GM19099 (cell line): ENCODE data around the gene SKAP2.

Experiments
- POLR2A ChIP-seq: IDR thresholded peaks from 3 replicates; pipeline ENCODE4 v1.6.1; 2011; ENCODE audit warnings: low read depth; ENCODE audit not compliant: insufficient read length; ENCODE audit errors: extremely low read depth

Gene SKAP2

DNA sequence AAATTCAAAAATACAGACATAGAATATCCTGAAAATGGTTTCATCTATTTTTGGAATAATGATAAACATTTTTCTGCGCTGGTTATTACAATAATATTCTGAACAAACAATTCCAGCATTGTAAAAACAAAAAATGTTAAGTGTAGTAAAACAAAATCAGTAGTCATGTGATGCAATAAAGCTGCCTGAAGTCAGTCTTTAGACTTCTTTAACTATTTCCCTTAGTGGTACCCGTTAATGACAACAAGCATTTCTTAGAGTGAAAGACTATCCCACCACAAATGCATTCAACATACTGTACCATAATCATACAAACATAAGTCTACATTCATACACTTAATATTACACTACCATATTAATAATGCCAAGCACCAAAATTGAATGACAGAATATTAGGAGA lies 1.6 kb downstream of the SKAP2 start:
- no peak for TF ChIP-seq POLR2A

DNA sequence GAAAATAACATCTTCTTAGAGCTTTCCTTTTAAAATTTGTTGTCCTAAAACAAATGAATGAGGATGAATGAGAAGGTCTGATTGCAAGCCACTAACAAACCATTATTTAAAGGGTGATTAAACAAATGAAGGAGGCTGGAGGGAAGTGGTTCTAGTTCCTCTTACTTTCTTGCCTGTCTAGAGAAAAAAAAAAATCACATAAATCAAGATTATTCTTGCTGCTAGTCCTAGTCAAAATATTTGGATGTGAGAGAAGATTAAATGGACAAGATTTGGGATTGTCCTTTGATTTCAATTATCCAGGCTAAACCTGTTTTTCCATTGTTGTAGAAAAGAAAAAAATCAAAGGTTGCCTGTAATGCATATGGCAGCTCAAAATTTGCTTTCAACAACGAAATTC lies 3.3 kb downstream of the SKAP2 start:
- no peak for TF ChIP-seq POLR2A

DNA sequence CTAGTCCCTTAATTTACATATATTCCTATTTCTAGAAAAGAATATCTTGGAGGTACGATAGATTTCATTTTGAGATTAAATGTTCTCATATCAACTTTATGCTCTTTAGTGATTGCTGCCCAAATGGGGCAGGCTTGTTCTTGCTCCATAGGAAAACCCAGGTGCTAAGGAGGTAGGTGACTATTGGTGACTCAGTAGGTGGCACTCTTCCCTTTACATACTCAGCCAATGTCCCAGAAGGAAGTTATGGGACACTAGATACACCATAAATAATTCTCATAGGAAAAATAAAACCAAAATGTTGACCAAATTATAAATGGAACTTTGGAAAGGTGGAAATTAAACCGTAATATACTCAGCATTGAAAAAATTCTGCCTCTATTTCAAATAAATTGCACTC lies 4.0 kb downstream of the SKAP2 start:
- TF ChIP-seq POLR2A, result no peak

DNA sequence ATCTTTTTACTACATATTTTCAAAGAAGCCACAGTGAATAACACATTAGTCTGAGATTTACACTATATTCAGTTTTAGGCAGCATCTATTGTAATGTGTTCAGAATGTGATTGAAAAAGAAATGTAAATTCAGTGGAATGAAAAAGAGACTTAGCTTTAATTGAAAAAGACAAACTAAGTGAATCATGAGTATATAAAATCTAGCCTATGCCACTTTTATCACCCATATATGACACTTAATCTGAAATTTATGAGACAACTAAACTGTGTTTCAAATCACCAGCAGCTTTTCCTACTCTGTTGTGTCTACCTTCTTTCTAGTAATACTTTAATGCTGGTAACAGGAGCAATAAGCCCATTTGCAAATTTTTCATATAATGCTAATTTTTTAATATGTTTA lies 4.7 kb downstream of the SKAP2 start:
- no peak for TF ChIP-seq POLR2A

DNA sequence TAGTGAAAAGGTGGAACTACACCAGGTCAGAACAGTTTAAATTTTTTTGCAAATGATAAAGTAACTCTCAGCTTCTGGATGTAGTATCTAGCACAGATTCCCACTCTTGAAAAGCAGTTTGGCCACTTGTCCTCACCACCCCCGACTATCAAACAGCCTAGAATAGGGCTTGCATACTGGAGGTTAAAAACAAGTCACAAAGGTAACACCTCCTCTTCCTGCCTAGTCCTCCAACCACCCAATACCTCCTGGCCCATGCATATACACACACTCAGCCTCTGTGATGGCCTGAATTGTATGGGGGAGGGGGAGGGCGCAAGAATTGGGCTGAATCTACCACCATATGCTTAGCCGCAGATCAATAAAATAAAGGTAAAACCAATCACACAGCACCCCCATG lies 5.7 kb downstream of the SKAP2 start:
- no peak for TF ChIP-seq POLR2A

DNA sequence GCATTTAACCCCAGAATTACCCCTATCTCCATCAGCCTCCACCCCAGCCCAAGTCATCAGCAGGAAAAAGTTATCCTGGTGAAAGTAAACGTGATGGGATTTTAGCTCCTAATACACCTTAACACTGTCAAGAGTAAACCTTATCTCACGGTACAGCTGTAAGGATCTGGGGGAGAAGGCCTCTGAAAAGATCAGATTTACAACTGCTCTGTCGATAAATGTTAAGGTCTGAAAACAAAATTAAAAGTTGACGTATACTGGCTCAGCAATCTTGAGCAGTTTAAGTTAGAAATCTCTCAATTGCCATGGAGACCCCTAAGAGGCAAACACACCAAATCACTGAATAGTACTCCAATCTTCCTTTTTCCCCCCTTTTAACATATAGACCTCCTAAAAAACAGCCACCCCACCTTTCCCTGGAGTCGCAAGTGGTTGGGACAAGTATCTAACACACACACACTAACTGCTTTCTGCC lies 6.1 kb downstream of the SKAP2 start:
- no peak for TF ChIP-seq POLR2A

DNA sequence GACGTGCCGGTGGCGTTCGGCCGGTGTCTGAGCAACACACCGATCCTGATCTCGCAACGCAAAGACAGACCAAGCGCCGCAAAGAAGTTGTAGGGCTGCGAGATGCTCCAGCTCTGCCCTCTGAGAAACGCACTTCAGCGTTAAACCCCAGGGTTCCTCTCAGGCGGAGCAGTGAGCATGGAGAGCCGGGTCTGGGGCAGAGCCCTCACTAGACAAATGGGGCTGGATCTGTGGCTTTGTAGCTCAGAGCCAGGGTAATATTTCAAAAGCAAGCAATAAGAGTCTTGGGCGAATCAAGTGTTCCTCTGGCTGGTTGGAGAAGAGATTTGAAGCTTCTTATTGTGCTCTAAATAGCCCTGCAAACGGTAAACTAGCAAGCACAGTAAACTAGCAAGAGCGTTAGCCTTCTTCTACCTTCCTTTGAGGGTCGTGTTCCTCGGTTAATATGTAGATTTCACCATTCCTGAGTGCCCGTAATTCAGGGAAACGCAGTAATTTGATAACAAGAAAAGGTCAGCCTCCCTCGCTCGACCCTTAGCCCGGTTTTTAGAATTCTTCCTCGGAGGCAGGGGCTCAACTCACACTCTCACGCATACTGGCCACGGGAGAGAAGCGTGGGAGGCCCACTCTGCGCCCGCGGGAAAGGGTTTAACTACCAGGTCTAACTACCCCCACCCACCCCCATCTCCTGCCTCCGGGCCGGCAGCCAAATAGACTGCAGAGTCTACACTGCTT lies 6.7 kb downstream of the SKAP2 start:
- TF ChIP-seq POLR2A, result no peak

DNA sequence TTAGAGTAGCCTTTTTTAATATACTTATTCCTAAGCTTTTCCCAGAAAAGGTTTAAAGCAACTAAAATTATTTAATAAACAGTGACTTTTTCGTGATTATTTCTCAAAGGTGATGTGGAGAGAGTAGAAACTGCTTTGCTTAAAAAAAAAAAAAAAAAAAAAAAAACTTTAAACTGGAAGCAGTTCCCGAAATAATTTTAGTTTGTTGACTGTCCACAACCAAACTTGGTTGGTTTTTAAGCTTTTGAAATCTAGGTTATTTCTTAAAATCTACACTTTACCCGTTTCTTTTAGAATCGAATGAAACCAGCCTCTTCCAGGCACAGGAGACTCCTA lies 7.3 kb downstream of the SKAP2 start:
- no peak for TF ChIP-seq POLR2A

DNA sequence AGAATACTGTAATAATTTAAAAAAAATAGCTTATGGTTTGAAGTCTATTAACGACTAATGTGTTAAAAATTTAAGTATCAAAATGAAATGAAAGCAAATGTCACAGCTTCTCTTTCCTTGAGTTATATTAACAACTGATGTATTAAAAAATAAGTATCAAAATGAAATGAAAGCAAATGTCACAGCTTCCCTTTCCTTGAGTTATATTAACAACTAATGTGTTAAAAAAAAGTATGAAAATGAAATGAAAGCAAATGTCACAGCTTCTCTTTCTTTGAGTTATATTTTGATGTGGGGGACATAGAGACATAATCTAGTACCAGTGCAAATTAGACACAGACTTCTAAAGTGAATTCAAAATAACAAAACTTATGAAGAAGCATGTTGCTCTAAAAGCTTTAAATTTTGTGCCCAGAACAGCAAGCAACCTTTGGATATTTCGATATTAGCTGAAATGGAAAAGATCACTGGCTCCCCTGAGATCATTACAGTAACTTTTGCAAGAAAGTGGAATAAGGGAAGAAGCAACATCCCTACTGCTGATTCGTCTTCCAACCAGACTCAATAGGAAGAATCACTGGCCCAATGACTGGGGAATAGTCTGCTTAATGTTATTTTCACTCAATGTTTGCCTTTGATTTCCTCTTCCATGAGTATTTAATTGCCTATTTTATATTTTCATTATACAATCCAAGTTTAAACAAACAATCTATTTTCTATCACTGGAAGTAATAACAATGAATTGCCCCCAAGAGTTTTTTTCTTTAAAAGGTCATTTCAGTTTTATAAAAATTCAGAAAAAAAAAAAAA lies 8.0 kb downstream of the SKAP2 start:
- no peak for TF ChIP-seq POLR2A

DNA sequence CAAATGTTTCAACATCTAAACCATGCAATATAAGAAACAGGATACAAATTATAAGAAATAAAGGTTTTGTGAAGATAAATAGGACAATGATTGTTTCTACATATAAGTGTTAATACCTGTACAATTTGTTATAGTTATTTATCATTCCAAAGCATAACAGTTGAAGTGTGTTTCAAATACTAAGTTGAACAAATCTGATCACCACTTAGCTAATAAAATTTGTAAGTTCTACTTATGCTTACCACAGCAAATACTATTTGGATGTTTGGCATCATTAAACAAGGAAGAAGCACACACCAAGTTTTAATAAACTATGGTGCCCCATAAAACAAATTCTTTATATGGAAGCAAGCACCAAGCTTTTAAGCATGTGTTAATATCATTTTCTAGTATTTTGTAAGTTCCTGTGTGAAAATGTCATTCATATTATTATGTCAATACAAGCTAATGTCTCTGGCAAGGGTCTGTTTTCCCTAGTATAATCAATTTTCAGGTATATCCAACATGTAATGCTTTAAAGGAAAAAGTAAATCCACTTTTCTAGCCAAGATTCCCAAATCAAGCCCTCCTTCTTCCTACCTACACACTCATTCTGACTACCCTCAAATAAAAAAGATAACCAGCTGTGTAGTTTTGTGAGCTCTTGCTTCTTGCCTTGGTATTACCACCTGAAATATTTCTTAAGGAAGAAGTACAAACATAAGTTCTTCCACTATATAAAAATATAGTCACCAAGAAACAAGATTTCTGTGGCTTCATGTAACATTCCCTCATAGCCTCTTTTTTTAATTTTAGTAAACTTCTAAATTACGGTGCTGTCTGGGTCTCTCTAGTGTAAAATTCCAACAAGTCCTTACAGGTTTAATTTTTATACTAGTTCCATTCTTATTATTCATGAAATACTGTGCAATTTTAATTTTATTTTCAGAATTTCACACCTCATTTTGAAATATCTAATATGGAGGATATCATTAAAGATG lies 9.2 kb downstream of the SKAP2 start:
- TF ChIP-seq POLR2A, result no peak

DNA sequence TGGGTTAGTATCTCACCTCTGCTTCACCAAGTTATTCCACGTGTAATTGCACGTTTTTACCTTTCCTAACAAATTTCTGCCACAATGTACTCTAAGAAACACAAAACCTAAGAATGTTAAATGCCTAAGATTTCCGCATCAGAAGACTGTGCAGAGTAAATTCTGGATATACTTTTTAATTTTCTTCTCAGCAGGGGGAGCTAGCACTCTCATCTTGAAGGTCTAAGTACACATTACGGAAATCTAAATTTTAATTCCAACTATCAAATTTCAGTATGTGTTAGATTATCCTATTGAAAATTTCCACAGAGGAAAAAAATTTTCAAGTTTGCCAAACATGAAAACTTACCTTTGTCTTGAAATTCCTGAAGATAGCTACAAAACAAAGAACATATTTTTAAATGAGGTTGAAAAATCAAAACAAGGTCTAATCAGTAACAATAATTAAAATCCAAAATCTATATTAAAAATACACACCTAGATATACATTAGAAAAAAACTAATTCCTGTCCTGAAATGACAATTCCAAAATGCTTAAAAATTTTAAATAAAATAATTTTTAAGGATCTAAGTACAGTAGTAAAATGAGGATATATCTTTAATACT lies 10.5 kb downstream of the SKAP2 start:
- TF ChIP-seq POLR2A, result no peak

DNA sequence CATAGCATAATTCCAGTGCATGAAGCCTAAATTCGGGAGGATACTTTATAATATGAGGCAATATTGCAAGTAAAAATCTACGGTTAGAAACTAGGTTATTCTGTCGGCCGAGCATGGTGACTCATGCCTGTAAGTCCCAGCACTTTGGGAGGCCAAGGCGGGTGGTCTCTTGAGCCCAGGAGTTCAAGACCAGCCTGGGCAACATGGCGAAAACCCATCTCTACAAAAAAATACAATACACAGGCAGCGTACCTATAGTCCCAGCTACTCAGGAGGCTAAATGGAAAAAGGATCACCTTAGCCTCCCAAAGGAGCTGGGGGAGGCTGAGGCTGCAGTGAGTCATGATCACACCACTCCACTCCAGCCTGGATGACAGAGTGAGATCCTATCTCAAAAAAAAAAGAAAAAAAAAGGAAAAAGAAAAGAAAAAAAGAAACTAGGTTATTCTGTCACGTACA lies 14.2 kb downstream of the SKAP2 start:
- no peak for TF ChIP-seq POLR2A

DNA sequence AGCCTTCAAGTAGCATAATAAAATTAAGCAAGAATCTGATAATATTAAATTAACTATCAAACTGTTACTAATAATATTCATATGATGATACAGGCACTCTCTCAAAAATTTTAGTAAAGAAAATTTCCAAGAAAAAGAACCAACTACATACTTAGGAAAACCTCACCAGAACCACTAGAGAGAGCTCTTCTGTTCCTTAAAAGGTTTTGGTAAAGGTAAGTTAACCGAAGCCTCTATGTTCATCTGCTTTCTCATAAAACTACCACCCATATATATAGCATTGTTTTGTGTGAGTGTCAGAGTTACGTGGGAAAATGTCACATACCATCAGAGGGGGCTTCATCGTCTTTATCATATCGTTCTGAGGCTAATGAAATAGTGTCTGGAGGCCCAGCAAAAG lies 20.7 kb downstream of the SKAP2 start:
- no peak for TF ChIP-seq POLR2A

DNA sequence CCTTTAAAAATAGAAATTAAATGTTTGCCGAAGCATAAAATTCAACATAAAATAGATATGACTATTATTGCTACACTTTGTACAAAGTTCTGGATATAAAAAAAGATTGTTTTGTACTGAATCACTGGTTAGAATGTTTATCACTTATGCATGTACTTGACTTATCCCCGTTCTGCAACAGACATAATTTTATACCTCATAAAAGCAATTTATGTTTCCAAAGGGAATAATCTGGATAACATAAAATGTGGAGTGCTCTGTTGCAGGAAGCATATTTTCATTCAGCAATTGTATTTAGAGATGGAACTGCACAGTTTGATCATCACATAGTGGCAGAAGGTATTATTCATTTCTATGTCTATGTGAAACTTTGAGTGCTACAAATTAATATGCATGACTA lies 21.5 kb downstream of the SKAP2 start:
- TF ChIP-seq POLR2A, result no peak
